Testis (tissue), 3 donors: ENCODE results near the gene FGF5. TPM values are rescaled to one million over a fixed set of nuclear protein-coding genes. Genes with fewer than 3 reads are reported as not detected.
"Not testable (repeated sequence)": the region's sequence is repeated elsewhere in the genome, so short reads cannot be mapped to it uniquely, and the experiment has no call there.

Experiments
- DNase-seq: peaks from one replicate; pipeline ENCODE4 v3.0.0-alpha.2; 2019
- H3K27ac ChIP-seq, 2 donors: fragments of 200-600 bp; sonication (generic); one replicate each; pipeline ENCODE4 v1.5.1; 2019
- H3K27me3 ChIP-seq: fragments of 200-600 bp; sonication (generic); one replicate; pipeline ENCODE4 v1.5.1; 2019
- H3K36me3 ChIP-seq: fragments of 200-600 bp; sonication (generic); one replicate; pipeline ENCODE4 v1.5.1; 2017; ENCODE audit warnings: low read depth; ENCODE audit errors: missing control alignments
- H3K4me1 ChIP-seq: fragments of 200-600 bp; sonication (generic); one replicate; pipeline ENCODE4 v1.5.1; 2019
- H3K4me3 ChIP-seq, 2 donors: fragments of 200-600 bp; sonication (generic); one replicate each; pipeline ENCODE4 v1.5.1; 2017 to 2019
- H3K9me3 ChIP-seq: fragments of 200-600 bp; sonication (generic); one replicate; pipeline ENCODE4 v1.5.1; 2017
- POLR2A ChIP-seq: fragments of 450-650 bp; IDR thresholded peaks from one replicate; pipeline ENCODE4 v1.6.1; 2017; ENCODE audit warnings: antibody characterized with exemption, mild to moderate bottlenecking, moderate library complexity
- WGBS, 2 donors: methylation state at CpG; one replicate each; pipeline ENCODE4 v1.1.5; 2018; 5-methylcytosine and 5-hydroxymethylcytosine counted together
- intact Hi-C: fragments of 100-400 bp; cut with DNase I; formaldehyde crosslinking; loops from one replicate; pipeline ENCODE4 v1.15.1; 2023; ENCODE audit warnings: low total_unique reads
- polyA plus RNA-seq: library from polyadenylated mRNA; stranded (reverse); fragments of 350-450 nt; fragmentation: Illumina TruSeq; extraction: RNeasy Lipid Tissue Mini Kit (QIAGEN cat#74804); gene quantifications from one replicate; pipeline ENCODE4 v1.2.3, GENCODE V29; 2014; ENCODE audit warnings: low read depth, low replicate concordance; ENCODE audit not compliant: insufficient read depth
- total RNA-seq, 2 donors: library from RNA; depleted of rRNA; stranded (reverse); fragments of >200 nt; gene quantifications; one replicate each; pipeline ENCODE4 v1.2.3, GENCODE V29; 2016
- TF ChIP-seq, protein P1 (sequence below), 3 experiments: fragments of 450-650 bp in 2 of 3; fragments of 200-600 bp in 1 of 3; sonication (generic) in 1 of 3; IDR thresholded peaks; one replicate each; pipeline ENCODE4 v1.5.1; 2016 to 2019; ENCODE audit warnings: antibody characterized with exemption in 3 of 3, mild to moderate bottlenecking in 2 of 3, moderate library complexity in 1 of 3

FGF5 gene
- total and polyA plus RNA-seq, 3 donors from 2014 or later, result not detected

DNA sequence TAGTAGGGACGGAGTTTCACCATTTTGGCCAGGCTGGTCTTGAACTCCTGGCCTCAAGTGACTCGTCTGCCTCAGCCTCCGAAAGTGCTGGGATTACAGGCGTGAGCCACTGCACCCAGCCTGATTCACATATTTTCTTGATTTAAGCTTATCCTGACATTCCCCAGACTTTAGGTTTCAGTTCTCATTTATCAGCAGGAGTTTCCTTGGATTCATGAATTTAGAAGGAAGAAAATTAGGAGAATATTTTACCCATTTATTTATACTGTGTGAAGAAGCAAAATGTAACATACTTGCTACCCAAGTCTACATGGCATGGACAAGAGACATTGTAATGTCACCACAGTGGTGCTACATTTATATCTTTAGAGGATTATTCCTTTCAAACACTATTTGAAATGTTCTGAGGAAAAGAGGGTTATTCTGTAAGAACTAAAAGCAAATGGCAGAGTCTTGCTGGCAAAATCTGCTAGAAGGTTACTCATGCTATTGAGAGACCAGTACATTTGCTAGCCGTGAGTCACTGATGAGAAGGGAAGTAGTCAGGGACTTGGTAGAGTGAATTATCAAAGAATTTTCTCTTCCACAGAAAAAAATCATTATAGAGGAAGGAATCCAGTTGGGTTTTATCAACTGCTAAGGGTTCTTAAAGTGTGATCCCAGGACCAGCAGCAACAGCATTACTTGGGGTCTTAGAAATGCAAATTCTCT is 43.0 kb downstream of the FGF5 start:
- WGBS, 2 donors, result 60 to 69% methylated on average over 5 of the region's 5 CpGs
- no peaks in the 10 kb centered on the region for H3K9me3 ChIP-seq
- H3K27me3 ChIP-seq, result no peaks in the 10 kb centered on the region
- no peak overlapping the region for H3K4me3 ChIP-seq
- no peaks in the 10 kb centered on the region for H3K4me1 ChIP-seq
- no peak overlapping the region for H3K27ac ChIP-seq
- no peak for TF ChIP-seq POLR2A
- TF ChIP-seq, protein P1, sequence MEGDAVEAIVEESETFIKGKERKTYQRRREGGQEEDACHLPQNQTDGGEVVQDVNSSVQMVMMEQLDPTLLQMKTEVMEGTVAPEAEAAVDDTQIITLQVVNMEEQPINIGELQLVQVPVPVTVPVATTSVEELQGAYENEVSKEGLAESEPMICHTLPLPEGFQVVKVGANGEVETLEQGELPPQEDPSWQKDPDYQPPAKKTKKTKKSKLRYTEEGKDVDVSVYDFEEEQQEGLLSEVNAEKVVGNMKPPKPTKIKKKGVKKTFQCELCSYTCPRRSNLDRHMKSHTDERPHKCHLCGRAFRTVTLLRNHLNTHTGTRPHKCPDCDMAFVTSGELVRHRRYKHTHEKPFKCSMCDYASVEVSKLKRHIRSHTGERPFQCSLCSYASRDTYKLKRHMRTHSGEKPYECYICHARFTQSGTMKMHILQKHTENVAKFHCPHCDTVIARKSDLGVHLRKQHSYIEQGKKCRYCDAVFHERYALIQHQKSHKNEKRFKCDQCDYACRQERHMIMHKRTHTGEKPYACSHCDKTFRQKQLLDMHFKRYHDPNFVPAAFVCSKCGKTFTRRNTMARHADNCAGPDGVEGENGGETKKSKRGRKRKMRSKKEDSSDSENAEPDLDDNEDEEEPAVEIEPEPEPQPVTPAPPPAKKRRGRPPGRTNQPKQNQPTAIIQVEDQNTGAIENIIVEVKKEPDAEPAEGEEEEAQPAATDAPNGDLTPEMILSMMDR (IDR thresholded peaks at IDR 0.05), result no peak
- intact Hi-C loops, result no loop called here
- H3K36me3 ChIP-seq, result no peaks in the 10 kb centered on the region
- DNase-seq, result no peak

DNA sequence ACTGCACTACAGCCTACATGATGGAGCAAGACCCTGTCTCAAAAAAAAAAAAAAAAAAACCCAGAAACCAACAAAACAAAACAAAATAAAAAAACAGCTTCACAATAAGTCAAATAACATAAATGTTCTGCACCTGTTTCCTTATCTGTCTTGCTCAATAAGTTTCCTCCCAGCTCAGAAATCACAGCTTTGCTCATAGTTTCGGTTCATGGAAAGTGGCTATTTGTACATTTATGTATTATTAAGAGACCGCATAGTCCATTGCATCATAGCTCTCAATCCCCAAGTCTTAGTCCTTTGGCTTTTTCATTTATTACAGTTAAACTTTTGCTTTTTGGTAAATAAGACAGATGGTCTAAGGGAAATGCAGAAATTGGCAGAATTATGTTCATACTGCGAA is 44.7 kb downstream of the FGF5 start:
- TF ChIP-seq, protein P1 (IDR thresholded peaks at IDR 0.05), result no peak
- no peak for TF ChIP-seq POLR2A
- Histone ChIP-seq H3K9me3 (no peaks in the 10 kb centered on the region), H3K36me3 (no peaks in the 10 kb centered on the region), H3K27me3 (no peaks in the 10 kb centered on the region), H3K4me3 (no peak overlapping the region), H3K27ac (no peak overlapping the region), H3K4me1 (no peaks in the 10 kb centered on the region)
- intact Hi-C loops, result no loop called here
- no peak for DNase-seq
- 84 to 85% methylated on average over 3 of the region's 3 CpGs for WGBS, 2 donors

DNA sequence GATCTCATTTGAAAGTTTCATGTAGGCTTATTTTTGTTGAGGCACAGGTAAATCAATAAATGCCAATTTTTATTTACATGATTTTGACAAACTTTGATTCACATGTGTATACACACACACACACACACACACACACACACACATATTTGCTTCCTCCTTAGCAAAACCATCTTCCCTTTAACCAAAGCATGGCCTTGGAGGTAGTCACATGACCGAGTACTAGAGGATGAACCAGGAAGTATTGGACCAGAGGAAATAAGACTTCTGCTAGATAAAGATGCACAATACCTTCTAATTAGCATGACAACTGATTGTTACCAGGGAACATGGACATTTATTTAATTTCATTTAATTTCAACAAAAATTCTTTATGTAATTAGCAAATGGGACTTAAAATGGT is 45.7 kb downstream of the FGF5 start:
- no peak overlapping the region for H3K4me3 ChIP-seq
- no peaks in the 10 kb centered on the region for H3K9me3 ChIP-seq
- WGBS, 2 donors, result 76 to 91% methylated on average over 1 of the region's 1 CpG
- no peaks in the 10 kb centered on the region for H3K27me3 ChIP-seq
- DNase-seq, result no peak
- no peak for TF ChIP-seq POLR2A
- TF ChIP-seq, protein P1 (IDR thresholded peaks at IDR 0.05), result no peak
- H3K4me1 ChIP-seq, result no peaks in the 10 kb centered on the region
- intact Hi-C loops, result no loop called here
- H3K27ac ChIP-seq, result no peak overlapping the region
- no peaks in the 10 kb centered on the region for H3K36me3 ChIP-seq

DNA sequence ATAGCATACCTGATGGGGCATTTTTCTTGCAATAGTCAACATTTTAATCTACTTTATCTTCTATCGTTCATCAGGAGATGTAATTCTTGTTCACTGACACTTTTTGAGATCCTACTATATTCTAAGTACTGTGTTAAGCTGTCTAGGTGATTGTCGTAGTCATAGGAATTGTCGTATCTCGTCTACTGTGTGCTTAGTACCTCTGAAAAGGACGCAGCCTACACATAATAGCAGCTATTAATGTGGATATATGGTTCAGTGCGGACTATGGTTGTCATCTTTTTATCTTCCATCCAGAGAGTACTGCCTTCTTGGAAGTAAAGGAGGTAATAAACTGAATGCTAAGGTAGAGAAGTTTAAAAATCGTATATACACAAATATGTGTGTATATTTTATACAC is 47.2 kb downstream of the FGF5 start:
- no peaks in the 10 kb centered on the region for H3K36me3 ChIP-seq
- H3K4me1 ChIP-seq, result no peaks in the 10 kb centered on the region

DNA sequence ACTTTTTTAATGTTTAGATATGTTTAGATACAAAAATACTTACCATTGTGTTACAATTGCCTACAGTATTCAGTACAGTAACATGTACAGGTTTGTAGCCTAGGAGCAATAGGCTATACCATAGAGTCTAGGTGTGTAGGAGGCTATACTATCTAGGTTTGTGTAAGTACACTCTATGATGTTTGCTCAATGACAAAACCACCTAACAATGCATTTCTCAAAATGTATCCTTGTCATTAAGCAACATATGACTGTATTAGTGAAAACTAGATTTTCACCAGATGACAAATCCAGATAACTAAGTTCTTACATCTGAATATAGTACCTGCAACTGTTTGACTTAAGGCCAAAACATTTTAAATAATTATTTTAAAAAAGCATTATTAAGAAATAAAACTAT is 49.4 kb downstream of the FGF5 start:
- H3K9me3 ChIP-seq, H3K4me3 ChIP-seq, H3K27me3 ChIP-seq, H3K27ac ChIP-seq, intact Hi-C loops, DNase-seq, H3K36me3 ChIP-seq, H3K4me1 ChIP-seq: not testable (repeated sequence)

More for the DNA sequence above, 47.2 kb downstream of the FGF5 start:
- TF ChIP-seq POLR2A, result no peak
- TF ChIP-seq, protein P1 (IDR thresholded peaks at IDR 0.05), result no peak
- WGBS, 2 donors, result 73 to 74% methylated on average over 7 of the region's 7 CpGs
- no peaks in the 10 kb centered on the region for H3K9me3 ChIP-seq
- DNase-seq, result no peak
- intact Hi-C loops, result no loop called here
- no peaks in the 10 kb centered on the region for H3K27me3 ChIP-seq
- no peak overlapping the region for H3K27ac ChIP-seq
- no peak overlapping the region for H3K4me3 ChIP-seq
